ENCODE data around the gene CETN1. TPM values are rescaled to one million over a fixed set of nuclear protein-coding genes. Genes with fewer than 3 reads are reported as not detected.

The CETN1 gene
- total and polyA plus RNA-seq, 2 of the 13 experiments (the other 11 are each of a cell fraction or from before 2014, with no cell fraction given), result not detected

- TF ChIP-seq ZKSCAN5 (CRISPR knock-in tag; IDR thresholded peaks at IDR 0.05), result no peak
- no peak for TF ChIP-seq NCOA5 (CRISPR knock-in tag; IDR thresholded peaks at IDR 0.05)
- no peak for TF ChIP-seq RBM22 (optimal IDR thresholded peaks at IDR 0.05; ENCODE audit: low read length)
- TF ChIP-seq ZNF318 (CRISPR knock-in tag; IDR thresholded peaks at IDR 0.05), result no peak
- no peak for TF ChIP-seq CHD2 (IDR thresholded peaks at IDR 0.05; ENCODE audit: low read depth, low read length)
- TF ChIP-seq ZBTB39 (CRISPR knock-in tag; IDR thresholded peaks at IDR 0.05), result no peak
- TF ChIP-seq CEBPG (CRISPR knock-in tag; IDR thresholded peaks at IDR 0.05), result no peak
- TF ChIP-seq XRCC5 (optimal IDR thresholded peaks at IDR 0.05; ENCODE audit: low read length), result no peak
- no peak for TF ChIP-seq HMGXB3 (CRISPR knock-in tag; IDR thresholded peaks at IDR 0.05; ENCODE audit: borderline replicate concordance)
- TF ChIP-seq ZBTB34 (CRISPR knock-in tag; IDR thresholded peaks at IDR 0.05), result no peak
Measured at GRCh38 chr18:572831-573289, 7.3 kb upstream of the CETN1 start (continued).

Data from HepG2 (cell line).